GM21529 (cell line): ENCODE results near the gene WASF1.
A peak's percentile ranks its signal among the peaks of the same experiment; 100 is the strongest.
"Not testable (repeated sequence)": the region's sequence is repeated elsewhere in the genome, so short reads cannot be mapped to it uniquely, and the experiment has no call there.

ENCODE experiments used
- ATAC-seq: cut with Tn5 transposase; IDR thresholded peaks from one replicate; pipeline ENCODE4 v1.9.1; 2021; ENCODE audit not compliant: unreplicated experiment

WASF1 gene

DNA sequence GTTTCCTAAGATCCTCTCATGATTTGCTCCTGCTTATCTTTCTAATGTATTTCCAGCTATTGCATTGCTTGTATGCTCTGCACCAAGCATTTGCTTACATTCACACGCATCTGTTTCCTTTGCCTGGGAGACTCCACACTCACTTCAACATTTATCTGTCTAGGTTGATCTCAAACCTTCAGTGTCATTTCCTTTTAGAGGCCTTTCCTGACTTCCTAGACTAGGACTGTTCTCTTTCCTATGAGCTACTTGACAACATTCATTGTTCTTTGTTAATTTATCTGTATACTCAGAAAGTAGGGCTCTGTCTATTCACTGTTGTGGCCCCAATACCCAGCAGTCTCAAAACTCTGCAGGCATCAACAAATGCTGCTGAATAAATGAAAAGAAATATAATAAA lies 84.4 kb downstream of the WASF1 start:
- ATAC-seq: no peak

DNA sequence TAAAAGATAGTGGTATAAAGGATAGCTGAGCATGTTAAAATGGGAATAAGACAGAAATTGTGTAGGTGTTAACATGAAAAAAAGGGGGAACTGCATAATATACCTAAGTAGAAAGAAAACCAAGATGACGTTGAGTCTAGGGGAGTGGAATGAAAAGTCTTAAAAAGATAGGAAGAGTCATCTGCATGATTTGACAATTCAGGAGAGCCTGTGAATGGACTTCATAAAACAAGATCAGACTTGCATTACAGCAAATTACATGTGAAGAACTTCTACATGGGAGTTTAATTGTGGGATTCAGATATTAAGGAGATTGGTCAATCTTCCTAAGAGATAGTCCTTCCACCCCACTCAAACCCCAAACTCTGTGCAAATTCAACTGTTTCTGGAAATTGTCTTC lies 85.5 kb downstream of the WASF1 start:
- no peak for ATAC-seq

GRCh38 chr6:110090876-110091275 lies 88.6 kb downstream of the WASF1 start:
- no peak for ATAC-seq

DNA sequence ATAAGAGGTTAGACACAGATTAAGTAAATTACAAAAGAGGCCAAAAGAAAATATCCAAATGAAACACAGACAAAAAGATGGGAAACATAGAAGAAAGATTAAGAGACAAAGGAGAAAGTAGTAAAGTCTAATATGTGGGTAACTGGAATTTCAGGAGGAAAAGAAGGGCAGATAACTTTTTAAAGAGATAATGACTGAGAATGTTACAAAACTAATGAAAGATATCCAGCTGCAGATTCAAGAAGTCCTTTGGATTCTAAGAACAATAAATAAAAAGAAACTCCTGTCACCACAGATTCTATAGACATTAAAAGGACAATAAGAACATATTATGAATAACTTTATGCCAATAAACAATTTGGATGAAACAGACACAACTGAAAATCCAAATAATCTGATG lies 90.1 kb downstream of the WASF1 start:
- no peak for ATAC-seq

- no peak for ATAC-seq
These were observed 94.2 kb downstream of the WASF1 start for GRCh38 chr6:110085285-110085684.

DNA sequence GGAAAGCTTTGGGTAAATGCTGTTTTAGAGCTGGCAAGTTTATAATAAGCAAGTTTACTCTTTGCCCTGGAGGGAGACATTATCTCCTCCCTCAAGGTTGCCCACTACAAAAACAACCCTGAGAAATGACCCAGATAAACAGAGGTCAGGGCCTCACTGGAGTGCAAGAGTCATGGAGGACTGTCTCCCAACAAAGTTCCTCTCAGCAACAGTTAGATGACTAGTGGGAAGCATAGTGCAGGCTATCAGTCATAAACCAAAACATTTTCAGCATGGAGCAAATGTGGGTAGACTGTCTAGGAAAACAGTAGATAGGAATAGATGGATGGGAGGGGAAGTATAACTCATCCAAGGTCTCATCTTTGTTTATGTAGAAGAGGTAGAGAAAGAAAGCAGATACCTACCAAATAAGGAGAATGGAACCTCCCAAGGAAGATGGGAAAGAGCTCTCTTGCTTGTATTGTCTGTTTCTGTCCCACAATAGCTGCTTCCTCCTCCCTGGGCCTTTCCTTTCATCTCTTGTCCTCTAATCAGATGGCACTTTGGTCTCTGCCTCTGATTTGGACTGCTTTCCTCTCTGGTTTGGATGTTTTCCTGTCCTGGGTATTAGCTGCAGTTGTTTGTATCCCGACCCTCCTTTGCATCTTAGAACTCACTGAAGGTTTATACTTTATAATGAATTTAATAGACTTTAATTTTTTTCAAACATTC lies 95.4 kb downstream of the WASF1 start:
- no peak for ATAC-seq

- ATAC-seq: no peak
These were observed 104.1 kb downstream of the WASF1 start for GRCh38 chr6:110075406-110075805.

GRCh38 chr6:110073474-110073873 lies 106.0 kb downstream of the WASF1 start:
- ATAC-seq: not testable (repeated sequence)

GRCh38 chr6:110068592-110068967 lies 110.9 kb downstream of the WASF1 start:
- no peak for ATAC-seq

DNA sequence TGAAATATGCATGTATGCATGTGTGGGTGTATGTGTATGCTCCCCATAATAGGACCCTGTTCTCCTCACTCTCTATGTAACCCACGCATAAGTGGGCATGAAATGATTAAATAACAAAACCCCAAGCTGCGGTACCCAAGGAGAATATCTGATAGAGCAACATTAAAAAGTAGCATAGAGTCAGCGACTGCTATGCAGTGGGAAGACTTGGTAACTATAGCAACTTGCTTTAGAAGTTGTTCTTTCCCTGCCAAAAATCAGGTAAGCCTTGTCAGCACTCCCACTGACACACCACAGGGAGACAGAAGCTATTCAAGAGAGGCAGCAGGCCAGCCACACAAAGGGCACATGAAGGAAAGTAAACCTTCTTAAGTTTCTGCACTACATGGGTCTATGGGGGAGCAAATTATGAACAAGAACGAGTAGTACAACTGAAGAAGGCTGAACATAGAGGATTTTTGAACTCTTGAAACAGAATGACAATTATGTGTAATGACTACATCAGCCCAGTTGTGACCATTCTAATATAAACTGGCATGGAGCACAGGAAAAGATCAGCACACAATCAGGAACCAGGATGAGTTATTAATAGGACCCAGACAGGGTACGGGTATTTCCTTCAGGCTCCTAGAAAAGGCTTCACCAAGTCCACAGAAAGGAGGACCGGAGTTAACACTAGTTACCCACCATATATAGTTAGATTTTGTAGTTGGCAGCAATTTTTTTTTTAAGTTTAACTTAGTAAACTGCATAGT lies 111.5 kb downstream of the WASF1 start:
- ATAC-seq: no peak

GRCh38 chr6:110064744-110065524 lies 114.5 kb downstream of the WASF1 start:
- no peak for ATAC-seq

DNA sequence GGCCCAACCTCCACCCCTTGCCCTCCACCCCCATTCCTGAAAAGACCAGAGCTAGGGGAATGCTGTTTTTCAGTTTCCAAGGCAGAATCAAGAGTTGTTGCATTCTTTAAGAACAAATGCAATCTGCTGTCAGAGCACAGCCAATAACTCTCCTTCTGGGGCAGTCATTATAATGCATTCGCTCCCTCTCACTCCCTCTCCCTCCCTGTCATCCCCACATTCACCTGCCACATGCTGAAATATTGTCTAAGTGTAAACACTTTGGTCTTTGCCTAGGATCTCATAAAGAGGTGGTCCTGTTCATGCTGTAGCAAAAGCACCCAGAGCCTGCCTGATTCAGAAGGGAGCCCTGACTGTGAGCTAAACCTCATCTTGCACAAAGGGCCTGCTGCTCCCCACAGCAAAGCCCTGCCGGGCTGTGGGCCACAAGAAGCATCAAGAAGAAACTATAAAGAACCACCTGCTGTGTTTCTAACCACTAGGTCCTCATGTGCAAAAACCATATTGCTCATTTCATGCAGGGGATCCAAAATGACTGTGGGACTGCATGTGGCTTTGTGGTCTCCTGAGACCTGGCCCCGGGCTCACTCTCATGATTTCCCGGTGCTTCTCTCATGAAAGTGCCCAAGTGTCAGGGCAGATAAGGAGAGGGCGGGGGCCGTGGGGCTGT lies 115.7 kb downstream of the WASF1 start:
- peak; percentile 69 for ATAC-seq

GRCh38 chr6:110055387-110055735 lies 124.1 kb downstream of the WASF1 start:
- no peak for ATAC-seq

DNA sequence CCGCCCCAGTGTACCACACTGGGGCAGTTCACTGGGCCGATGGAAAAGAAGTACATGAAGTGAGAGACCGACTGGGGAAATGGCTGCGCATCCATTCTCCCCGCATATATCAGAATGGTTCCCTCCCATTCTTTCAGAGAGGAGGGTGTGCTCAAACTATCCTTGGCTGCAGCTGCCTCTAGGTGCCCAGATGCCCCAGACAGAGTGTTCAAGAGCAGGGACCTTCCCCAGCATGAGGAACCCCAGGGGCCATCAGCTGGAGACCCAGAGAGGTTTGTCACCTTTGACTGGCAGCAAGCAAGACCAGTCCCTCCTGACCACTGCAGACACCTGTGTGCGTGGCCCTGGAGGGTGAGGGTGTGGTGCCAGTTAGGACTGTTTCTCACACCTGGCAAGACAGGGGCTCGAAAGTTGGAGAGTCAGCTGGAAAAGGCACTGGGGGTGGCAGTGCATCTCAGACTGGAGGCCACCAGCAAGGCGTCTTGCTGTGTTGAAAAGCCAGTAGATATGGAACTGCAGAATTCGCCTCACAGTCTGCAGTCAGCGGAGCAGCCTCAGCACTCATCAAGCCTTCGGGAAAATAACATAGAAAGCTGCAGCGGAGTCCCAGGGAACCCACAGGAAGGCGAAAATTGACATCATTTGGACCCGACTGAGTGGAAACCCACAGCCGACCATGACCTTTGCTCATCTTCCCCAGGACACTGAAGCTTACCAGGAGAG lies 124.6 kb downstream of the WASF1 start:
- no peak for ATAC-seq

GRCh38 chr6:110053395-110054240 lies 125.9 kb downstream of the WASF1 start:
- ATAC-seq: no peak

- no peak for ATAC-seq
These were observed 129.0 kb downstream of the WASF1 start for GRCh38 chr6:110050440-110050813.
